GM12891 (cell line): ENCODE measurements around the gene FAM241A.

Experiments used
- PAX5 ChIP-seq: IDR thresholded peaks from 2 replicates; pipeline ENCODE4 v1.6.1; 2011; ENCODE audit warnings: low read length, moderate library complexity, mild to moderate bottlenecking; ENCODE audit not compliant: insufficient read depth, severe bottlenecking
- POLR2A ChIP-seq: IDR thresholded peaks from 2 replicates; pipeline ENCODE4 v1.6.1; 2011; ENCODE audit warnings: low read depth, low read length, control low read depth
- POLR2AphosphoS5 ChIP-seq: IDR thresholded peaks from 2 replicates; pipeline ENCODE4 v1.6.1; 2011; ENCODE audit warnings: low read depth, low read length, control low read depth
- TAF1 ChIP-seq: IDR thresholded peaks from 2 replicates; pipeline ENCODE4 v1.6.1; 2011; ENCODE audit warnings: low read depth, low read length, control low read depth

GRCh38 chr4:112136551-112136950 is 8.7 kb upstream of the FAM241A start:
- TF ChIP-seq TAF1, result no peak
- no peak for TF ChIP-seq POLR2A
- no peak for TF ChIP-seq POLR2AphosphoS5
- no peak for TF ChIP-seq PAX5
